Endothelial cell of umbilical vein (primary cell): ENCODE results near the gene CCR9. TPM values are rescaled to one million over a fixed set of nuclear protein-coding genes. Genes with fewer than 3 reads are reported as not detected.

Experiments used
- BruUV-seq: library from RNA; stranded (reverse); fragments of 400-500 nt; replicated peaks from 2 replicates; lab custom pipeline; 2021; lab: Mats Ljungman, UMichigan
- CTCF ChIA-PET: fragments of 300-600, 350-600 bp; sonication (Branson Sonifier 250); formaldehyde crosslinking; loops from one replicate; lab custom pipeline; 2021; ENCODE audit warnings: antibody characterized with exemption, inconsistent platforms; lab: Charles Lee
- POLR2A ChIA-PET: fragments of 300-600, 350-600 bp; sonication (Branson Sonifier 250); formaldehyde crosslinking; loops from one replicate; lab custom pipeline; 2021; ENCODE audit warnings: antibody characterized with exemption, inconsistent platforms; lab: Charles Lee
- DNase-seq: peaks from one replicate; pipeline ENCODE4 v3.0.0-alpha.2; 2011; ENCODE audit warnings: low read depth, low spot score
- FAIRE-seq: peaks from 2 replicates; lab custom pipeline; 2011; peaks lifted over from hg19 to GRCh38; lab: Jason Lieb, UNC
- H2AFZ ChIP-seq: 2 replicates; pipeline ENCODE4 v1.6.0; 2012; ENCODE audit warnings: low read depth, low read length, control low read depth, inconsistent platforms
- H3K27ac ChIP-seq: 2 replicates; pipeline ENCODE4 v1.5.1; 2011; ENCODE audit warnings: low read depth, mild to moderate bottlenecking, control low read depth, low read length, moderate library complexity; ENCODE audit not compliant: insufficient read depth
- H3K27me3 ChIP-seq, 2 experiments: 2 replicates each; pipeline versions ENCODE4 v1.6.0 to v1.6.1; 2011; ENCODE audit warnings: low read length in 2 of 2, mixed read lengths in 1 of 2; ENCODE audit not compliant: control insufficient read depth in 2 of 2, insufficient read depth in 2 of 2
- H3K36me3 ChIP-seq, 2 experiments: 2 replicates in 1 of 2; 3 replicates in 1 of 2; pipeline ENCODE4 v1.5.1; 2011; ENCODE audit warnings: low read length in 2 of 2, mild to moderate bottlenecking in 1 of 2, moderate library complexity in 1 of 2; ENCODE audit not compliant: control insufficient read depth in 2 of 2, insufficient read depth in 2 of 2; ENCODE audit errors: extremely low read depth in 1 of 2
- H3K4me1 ChIP-seq: 3 replicates; pipeline ENCODE4 v1.5.1; 2011; ENCODE audit warnings: mild to moderate bottlenecking, low read length; ENCODE audit not compliant: control insufficient read depth, insufficient read depth; ENCODE audit errors: extremely low read depth
- H3K4me2 ChIP-seq: 2 replicates; pipeline ENCODE4 v1.6.1; 2011; ENCODE audit warnings: low read length, control low read depth, mixed read lengths; ENCODE audit not compliant: insufficient read depth
- H3K4me3 ChIP-seq, 3 experiments: fragments of 200-600 bp in 1 of 3; sonication (generic), shearing (Covaris generic) in 1 of 3; replicated peaks in 1 of 3; 2 replicates each; pipeline ENCODE4 v1.5.1; 2011 to 2016; ENCODE audit warnings: control low read depth in 3 of 3, low read length in 3 of 3, mild to moderate bottlenecking in 2 of 3, inconsistent platforms in 1 of 3, low read depth in 1 of 3, moderate library complexity in 1 of 3; ENCODE audit not compliant: insufficient read depth in 1 of 3
- H3K79me2 ChIP-seq: 2 replicates; pipeline ENCODE4 v1.6.0; 2012; ENCODE audit warnings: low read length, inconsistent platforms; ENCODE audit not compliant: control insufficient read depth, insufficient read depth
- H3K9ac ChIP-seq: replicated peaks from 2 replicates; pipeline ENCODE3; 2011; ENCODE audit warnings: low read length, control low read depth; ENCODE audit not compliant: insufficient read depth; ENCODE audit errors: extremely low read depth
- H3K9me1 ChIP-seq: replicated peaks from 3 replicates; pipeline ENCODE4 v1.6.0; 2011; ENCODE audit warnings: mild to moderate bottlenecking, low read length; ENCODE audit not compliant: control insufficient read depth, insufficient read depth; ENCODE audit errors: extremely low read depth
- H3K9me3 ChIP-seq: replicated peaks from 2 replicates; pipeline ENCODE4 v1.5.1; 2012; ENCODE audit warnings: low read length, inconsistent platforms; ENCODE audit not compliant: control insufficient read depth, insufficient read depth
- H4K20me1 ChIP-seq: replicated peaks from 2 replicates; pipeline ENCODE3; 2011; ENCODE audit warnings: mild to moderate bottlenecking, low read length; ENCODE audit not compliant: control insufficient read depth, insufficient read depth; ENCODE audit errors: extremely low read depth
- EZH2 ChIP-seq: IDR thresholded peaks from 2 replicates; pipeline ENCODE4 v1.6.1; 2012; ENCODE audit warnings: borderline replicate concordance, low read depth, mild to moderate bottlenecking, moderate library complexity, low read length, inconsistent platforms; ENCODE audit not compliant: severe bottlenecking
- FOS ChIP-seq: IDR thresholded peaks from 2 replicates; pipeline ENCODE4 v1.6.1; 2011; ENCODE audit warnings: mild to moderate bottlenecking, low read length, moderate library complexity, borderline replicate concordance; ENCODE audit not compliant: insufficient read depth
- GATA2 ChIP-seq: IDR thresholded peaks from 2 replicates; pipeline ENCODE4 v1.7.0; 2011; ENCODE audit warnings: low read depth, mild to moderate bottlenecking, moderate library complexity, mixed read lengths, low read length; ENCODE audit not compliant: insufficient read length, insufficient read depth
- JUN ChIP-seq: IDR thresholded peaks from 2 replicates; pipeline ENCODE4 v1.6.1; 2011; ENCODE audit warnings: borderline replicate concordance, low read depth; ENCODE audit not compliant: insufficient read length, insufficient read depth
- POLR2A ChIP-seq: IDR thresholded peaks from 2 replicates; pipeline ENCODE4 v1.6.1; 2012; ENCODE audit warnings: low read depth, mild to moderate bottlenecking, control low read depth, low read length
- dilution Hi-C: fragments of 300-500 bp; cut with MboI; formaldehyde crosslinking; loops from one replicate; pipeline ENCODE4 v1.15.0; 2019; ENCODE audit warnings: low sequenced_read_pairs; ENCODE audit not compliant: extremely low pct_ligation_motif_present
- intact Hi-C: fragments of 100-400 bp; cut with micrococcal nuclease; formaldehyde crosslinking; loops from one replicate; pipeline ENCODE4 v1.10.0; 2022
- polyA plus RNA-seq, 4 experiments: library from polyadenylated mRNA; depleted of rRNA in 3 of 4; stranded (reverse) in 3 of 4; unstranded in 1 of 4; fragments of >200 nt; gene quantifications; 2 replicates each; pipeline versions ENCODE4 v1.2.1 to v1.2.3, GENCODE V29; 2011 to 2012; ENCODE audit warnings: missing spikeins in 1 of 4
- total RNA-seq: library from RNA; stranded (reverse); gene quantifications from 2 replicates; pipeline ENCODE4 v1.2.3, GENCODE V29; 2021
- TF ChIP-seq, protein P1 (sequence below): IDR thresholded peaks from 2 replicates; pipeline ENCODE4 v1.6.1; 2011; ENCODE audit not compliant: insufficient read depth, insufficient read length

The CCR9 gene
- total and polyA plus RNA-seq, 2 donors (not counting 3 experiments of a cell fraction or from before 2014, with no cell fraction given): not detected

DNA sequence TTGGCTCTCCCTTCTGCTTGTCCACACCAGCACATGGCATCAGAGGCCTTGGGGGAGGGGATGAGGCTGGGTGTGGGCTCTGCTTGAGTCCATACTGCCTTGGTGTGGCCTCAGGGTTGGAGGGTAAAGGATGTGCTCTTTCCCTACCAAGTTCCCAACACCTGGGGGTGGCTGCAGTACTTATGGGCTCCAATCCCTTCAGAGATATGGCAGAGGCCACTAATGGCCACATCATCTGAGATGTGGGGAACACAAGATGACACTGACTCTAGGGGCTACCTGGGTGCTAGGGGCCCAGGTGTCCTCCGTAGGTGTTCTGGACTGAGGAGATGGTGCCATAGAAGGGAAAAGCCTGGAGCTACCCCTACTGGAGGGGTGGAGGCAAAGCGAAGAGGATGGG is 63.8 kb downstream of the CCR9 start:
- Histone ChIP-seq H3K9me3 (no peaks in the 10 kb centered on the region), H4K20me1 (no peaks in the 10 kb centered on the region), H3K9me1 (no peaks in the 10 kb centered on the region), H2AFZ (no peak overlapping the region), H3K4me1 (no peaks in the 10 kb centered on the region), H3K27ac (no peak overlapping the region), H3K27me3 (no peaks in the 10 kb centered on the region), H3K4me2 (no peak overlapping the region), H3K4me3 (no peak overlapping the region), H3K9ac (no peak overlapping the region), H3K36me3 (peaks cover 15 to 69% of the 10 kb centered on the region in 2 experiments), H3K79me2 (no peaks in the 10 kb centered on the region)
- intact Hi-C loops: no loop called here
- dilution Hi-C loops: no loop called here
- BruUV-seq: no TSS peak
- CTCF ChIA-PET: interaction anchor here (1.1 to 4.8 kb wide), 3 partner anchors 11 to 129 kb away, joined by 3 to 22 read pairs (median 4); no protein-coding TSS in a partner anchor
- TF ChIP-seq GATA2 (no peak), EZH2 (no peak), JUN (no peak), FOS (no peak), POLR2A (no peak)
- TF ChIP-seq, protein P1, sequence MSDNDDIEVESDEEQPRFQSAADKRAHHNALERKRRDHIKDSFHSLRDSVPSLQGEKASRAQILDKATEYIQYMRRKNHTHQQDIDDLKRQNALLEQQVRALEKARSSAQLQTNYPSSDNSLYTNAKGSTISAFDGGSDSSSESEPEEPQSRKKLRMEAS: no peak
- DNase-seq: no peak
- POLR2A ChIA-PET: no interaction called here
- no peak for FAIRE-seq
